Measurements from ENCODE around the gene TMEM205.
"Not testable (repeated sequence)": the region's sequence is repeated elsewhere in the genome, so short reads cannot be mapped to it uniquely, and the experiment has no call there.

TMEM205 gene

DNA sequence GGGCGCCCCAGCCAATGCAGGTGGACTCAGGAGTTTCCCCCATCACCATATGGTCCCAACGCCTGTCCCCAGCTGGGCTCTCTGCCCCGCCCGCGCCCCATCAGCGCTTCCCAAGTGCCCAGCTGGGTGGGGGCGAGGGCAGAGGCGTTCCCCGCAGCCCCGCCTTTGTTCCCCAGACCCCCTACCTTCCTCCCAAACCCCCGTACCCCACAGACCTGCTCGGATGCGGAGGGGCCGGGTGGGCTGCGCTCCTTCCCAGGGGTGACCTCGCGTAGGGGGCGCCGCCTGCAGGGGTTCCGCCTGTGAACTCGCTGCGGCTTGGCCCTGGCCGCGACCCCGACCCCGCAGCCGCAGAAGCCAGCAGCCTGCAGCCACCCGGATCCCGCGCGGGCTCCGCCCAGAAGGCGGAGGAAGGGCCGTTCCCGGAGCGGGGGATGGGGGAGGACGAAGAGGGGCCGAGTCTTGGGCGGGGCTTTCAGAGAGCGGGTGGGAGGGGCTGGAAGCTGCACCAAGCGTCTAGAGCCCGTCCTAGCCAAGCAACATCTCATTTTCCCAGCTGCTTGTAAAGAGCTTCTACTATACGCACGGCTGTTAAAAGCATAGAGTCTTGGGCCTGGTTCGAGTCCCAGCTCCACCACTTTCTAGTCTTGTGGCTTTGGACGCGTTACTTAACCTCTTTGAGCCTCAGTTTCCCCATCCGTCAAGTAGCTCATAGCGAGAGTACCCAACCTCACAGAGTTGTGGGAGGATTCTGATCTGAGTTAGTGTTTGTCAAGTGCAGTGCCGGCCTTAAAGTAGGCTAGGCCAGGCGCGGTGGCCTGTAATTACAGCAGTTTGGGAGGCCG is 6.6 kb downstream of the TMEM205 start, which contains the start of gene RAB3D:
Gene RAB3D (minus strand): TSS at position 404 of the 845 bp plus-strand sequence. CDS start 2,258 bp downstream, outside the sequence.
- Mint-ChIP-seq H3K9me3 (no peaks in the 10 kb centered on the region), H3K27ac (no peak within 1 kb of the TSS), H3K4me3 (peak within 1 kb of the TSS; percentile 70), H3K36me3 (peaks cover 16% of the 10 kb centered on the region), H3K4me1 (peaks cover 30% of the 10 kb centered on the region), H3K27me3 (peaks cover 7% of the 10 kb centered on the region)
- DNase-seq: peak; percentile 88
- CTCF ChIA-PET: interaction anchor here (0.8 to 1.2 kb wide), 2 partner anchors 97 to 201 kb away, joined by 3 to 5 read pairs; no protein-coding TSS in a partner anchor

- H3K4me1 Mint-ChIP-seq: peaks cover 27% of the 10 kb centered on the region
- peaks cover 7% of the 10 kb centered on the region for H3K27me3 Mint-ChIP-seq
- no peak overlapping the region for H3K27ac Mint-ChIP-seq
- CTCF ChIA-PET: interaction anchor here (1.2 kb wide), 1 partner anchor 97 kb away, joined by 5 read pairs; no protein-coding TSS in a partner anchor
- peaks cover 18% of the 10 kb centered on the region for H3K36me3 Mint-ChIP-seq
- DNase-seq: no peak
- H3K4me3 Mint-ChIP-seq: peak overlapping the region; percentile 70
- H3K9me3 Mint-ChIP-seq: no peaks in the 10 kb centered on the region
Measured at GRCh38 chr19:11338569-11339253, 7.4 kb downstream of the TMEM205 start.

GRCh38 chr19:11338121-11338520 is 7.9 kb downstream of the TMEM205 start:
- Mint-ChIP-seq H3K27ac (no peak overlapping the region), H3K4me1 (peaks cover 27% of the 10 kb centered on the region), H3K27me3 (peaks cover 7% of the 10 kb centered on the region), H3K36me3 (peaks cover 18% of the 10 kb centered on the region), H3K4me3 (no peak overlapping the region), H3K9me3 (no peaks in the 10 kb centered on the region)
- CTCF ChIA-PET: interaction anchor here (1.0 kb wide), 1 partner anchor 43 kb away, joined by 3 read pairs; no protein-coding TSS in a partner anchor
- DNase-seq: no peak

GRCh38 chr19:11337080-11337479 is 9.0 kb downstream of the TMEM205 start:
- H3K27ac Mint-ChIP-seq: no peak overlapping the region
- H3K4me3 Mint-ChIP-seq: peak overlapping the region; percentile 7
- peaks cover 20% of the 10 kb centered on the region for H3K36me3 Mint-ChIP-seq
- H3K27me3 Mint-ChIP-seq: peaks cover 7% of the 10 kb centered on the region
- no peaks in the 10 kb centered on the region for H3K9me3 Mint-ChIP-seq
- CTCF ChIA-PET: interaction anchor here (1.0 kb wide), 1 partner anchor 44 kb away, joined by 3 read pairs; no protein-coding TSS in a partner anchor
- peaks cover 27% of the 10 kb centered on the region for H3K4me1 Mint-ChIP-seq
- DNase-seq: no peak

- no peaks in the 10 kb centered on the region for H3K9me3 Mint-ChIP-seq
- no peak for DNase-seq
- peaks cover 27% of the 10 kb centered on the region for H3K4me1 Mint-ChIP-seq
- no peak overlapping the region for H3K4me3 Mint-ChIP-seq
- no peak overlapping the region for H3K27ac Mint-ChIP-seq
- H3K27me3 Mint-ChIP-seq: peaks cover 7% of the 10 kb centered on the region
- H3K36me3 Mint-ChIP-seq: peaks cover 20% of the 10 kb centered on the region
- CTCF ChIA-PET: no interaction called here
Measured at GRCh38 chr19:11335449-11336146, 10.5 kb downstream of the TMEM205 start.

GRCh38 chr19:11333838-11334237 is 12.2 kb downstream of the TMEM205 start:
- not testable (repeated sequence) for H3K9me3 Mint-ChIP-seq, H3K4me3 Mint-ChIP-seq, H3K27ac Mint-ChIP-seq, DNase-seq, H3K27me3 Mint-ChIP-seq
- peaks cover 17% of the 10 kb centered on the region for H3K4me1 Mint-ChIP-seq
- H3K36me3 Mint-ChIP-seq: peaks cover 20% of the 10 kb centered on the region
- CTCF ChIA-PET: interaction anchor here (1.7 kb wide), 1 partner anchor 9 kb away, joined by 5 read pairs; no protein-coding TSS in a partner anchor

DNA sequence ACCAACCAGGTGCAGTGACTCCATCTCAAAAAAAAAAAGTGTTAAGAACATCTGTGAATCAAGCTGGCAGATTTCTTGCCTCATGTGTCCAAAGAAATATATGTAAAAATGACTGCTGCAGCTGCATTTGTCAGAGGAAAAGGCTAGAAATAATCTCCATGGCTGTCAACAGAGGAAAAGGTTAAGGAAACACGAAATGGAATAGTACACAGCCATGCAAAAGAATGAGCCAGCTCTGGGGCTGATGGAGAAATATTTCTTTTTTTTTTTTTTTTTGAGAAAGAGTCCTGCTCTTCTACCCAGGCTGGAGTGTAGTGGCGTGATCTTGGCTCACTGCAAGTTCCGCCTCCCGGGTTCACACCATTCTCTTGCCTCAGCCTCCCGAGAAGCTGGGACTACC is 13.2 kb downstream of the TMEM205 start:
- CTCF ChIA-PET: interaction anchor here (0.6 to 1.7 kb wide), 2 partner anchors 8 to 45 kb away, joined by 3 to 5 read pairs; no protein-coding TSS in a partner anchor
- no peak overlapping the region for H3K4me3 Mint-ChIP-seq
- H3K27ac Mint-ChIP-seq: no peak overlapping the region
- peaks cover 20% of the 10 kb centered on the region for H3K36me3 Mint-ChIP-seq
- H3K4me1 Mint-ChIP-seq: peaks cover 9% of the 10 kb centered on the region
- H3K9me3 Mint-ChIP-seq: no peaks in the 10 kb centered on the region
- DNase-seq: no peak
- no peaks in the 10 kb centered on the region for H3K27me3 Mint-ChIP-seq

DNA sequence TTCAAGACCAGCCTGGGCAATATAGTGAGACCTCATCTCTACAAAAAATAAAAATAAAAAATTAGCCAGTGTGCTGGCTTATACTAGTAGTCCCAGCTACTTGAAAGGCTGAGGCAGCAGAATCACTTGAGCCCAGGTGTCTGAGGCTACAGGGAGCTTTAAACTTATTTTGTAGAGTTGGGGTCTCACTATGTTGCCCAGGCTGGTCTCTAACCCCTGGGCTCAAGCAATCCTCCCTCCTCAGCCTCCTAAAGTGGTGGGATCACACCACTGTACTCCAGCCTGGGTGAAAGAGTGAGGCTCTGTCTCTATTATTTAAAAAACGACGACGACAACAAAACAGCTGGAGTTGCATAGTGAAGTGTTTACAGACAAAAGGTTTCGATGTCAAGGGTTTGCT is 14.6 kb downstream of the TMEM205 start:
- CTCF ChIA-PET: no interaction called here
- H3K27ac Mint-ChIP-seq: no peak overlapping the region
- H3K4me3 Mint-ChIP-seq: no peak overlapping the region
- H3K27me3 Mint-ChIP-seq: no peaks in the 10 kb centered on the region
- no peaks in the 10 kb centered on the region for H3K9me3 Mint-ChIP-seq
- DNase-seq: no peak
- no peaks in the 10 kb centered on the region for H3K4me1 Mint-ChIP-seq
- H3K36me3 Mint-ChIP-seq: peaks cover 17% of the 10 kb centered on the region

GRCh38 chr19:11330127-11330526 is 15.9 kb downstream of the TMEM205 start:
- H3K27ac Mint-ChIP-seq: no peak overlapping the region
- CTCF ChIA-PET: no interaction called here
- no peaks in the 10 kb centered on the region for H3K27me3 Mint-ChIP-seq
- H3K36me3 Mint-ChIP-seq: peaks cover 6% of the 10 kb centered on the region
- no peak for DNase-seq
- no peak overlapping the region for H3K4me3 Mint-ChIP-seq
- H3K4me1 Mint-ChIP-seq: peaks cover 3% of the 10 kb centered on the region
- H3K9me3 Mint-ChIP-seq: no peaks in the 10 kb centered on the region

DNA sequence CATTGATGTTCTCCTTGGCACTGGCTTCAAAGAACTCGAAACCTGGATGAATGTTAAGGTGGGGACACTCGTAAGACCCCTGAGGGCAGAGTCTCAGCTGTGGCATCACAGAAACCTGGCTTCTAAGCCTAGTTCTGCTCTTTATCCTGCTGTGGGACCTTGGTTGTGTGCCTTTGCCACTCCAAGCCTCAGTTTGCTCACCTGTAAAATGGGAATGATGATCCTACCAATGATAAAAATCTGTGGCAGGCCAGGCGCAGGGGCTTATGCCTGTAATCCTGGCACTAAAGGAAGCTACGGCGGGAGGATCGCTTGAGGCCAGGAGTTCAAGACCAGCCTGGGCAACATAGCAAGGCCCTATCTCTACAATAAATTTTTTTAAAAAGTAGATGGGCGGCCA is 20.5 kb downstream of the TMEM205 start:
- Mint-ChIP-seq H3K27ac (no peak overlapping the region), H3K36me3 (peaks cover 4% of the 10 kb centered on the region), H3K4me1 (peaks cover 31% of the 10 kb centered on the region), H3K4me3 (no peak overlapping the region), H3K9me3 (no peaks in the 10 kb centered on the region), H3K27me3 (peaks cover 12% of the 10 kb centered on the region)
- no peak for DNase-seq
- CTCF ChIA-PET: interaction anchor here (1.7 kb wide), 2 partner anchors 8 to 55 kb away, joined by 5 to 7 read pairs; no protein-coding TSS in a partner anchor

DNA sequence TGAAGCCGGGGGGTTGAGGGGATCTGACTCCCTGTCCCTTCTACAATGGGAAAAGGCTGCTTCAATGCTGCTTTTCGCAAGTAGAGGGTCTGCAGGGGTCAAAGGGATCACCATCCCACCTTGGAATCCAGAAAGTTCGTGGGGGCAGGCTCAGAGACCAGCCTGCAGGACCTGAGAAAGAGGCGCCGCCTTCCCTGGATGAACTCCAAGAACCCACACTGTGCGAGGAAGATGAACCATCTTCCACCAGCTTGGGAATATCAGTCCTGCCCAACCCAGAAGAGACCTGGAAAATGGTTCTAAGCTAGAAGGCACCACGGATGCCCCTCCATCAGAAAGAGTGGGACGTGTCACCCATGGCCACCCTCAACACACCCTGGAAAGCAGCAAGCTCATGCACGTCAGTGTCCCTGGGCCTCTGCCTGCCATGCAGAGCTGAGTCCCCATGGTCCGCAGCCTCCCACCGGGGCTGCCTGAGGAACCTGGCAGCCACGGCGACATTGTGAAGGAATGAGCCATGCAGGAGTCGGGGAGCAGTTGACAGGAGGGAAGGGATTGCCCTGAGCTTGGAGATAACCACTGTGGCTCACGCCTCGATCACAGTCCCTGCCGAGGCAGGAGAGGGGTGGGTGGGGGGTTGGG is 21.2 kb downstream of the TMEM205 start:
- H3K4me3 Mint-ChIP-seq: no peak overlapping the region
- peaks cover 16% of the 10 kb centered on the region for H3K27me3 Mint-ChIP-seq
- H3K27ac Mint-ChIP-seq: peak overlapping the region; percentile 90
- no peaks in the 10 kb centered on the region for H3K9me3 Mint-ChIP-seq
- peaks cover 31% of the 10 kb centered on the region for H3K4me1 Mint-ChIP-seq
- DNase-seq: no peak
- H3K36me3 Mint-ChIP-seq: peaks cover 4% of the 10 kb centered on the region
- CTCF ChIA-PET: interaction anchor here (1.7 kb wide), 2 partner anchors 8 to 56 kb away, joined by 5 to 7 read pairs; no protein-coding TSS in a partner anchor

DNA sequence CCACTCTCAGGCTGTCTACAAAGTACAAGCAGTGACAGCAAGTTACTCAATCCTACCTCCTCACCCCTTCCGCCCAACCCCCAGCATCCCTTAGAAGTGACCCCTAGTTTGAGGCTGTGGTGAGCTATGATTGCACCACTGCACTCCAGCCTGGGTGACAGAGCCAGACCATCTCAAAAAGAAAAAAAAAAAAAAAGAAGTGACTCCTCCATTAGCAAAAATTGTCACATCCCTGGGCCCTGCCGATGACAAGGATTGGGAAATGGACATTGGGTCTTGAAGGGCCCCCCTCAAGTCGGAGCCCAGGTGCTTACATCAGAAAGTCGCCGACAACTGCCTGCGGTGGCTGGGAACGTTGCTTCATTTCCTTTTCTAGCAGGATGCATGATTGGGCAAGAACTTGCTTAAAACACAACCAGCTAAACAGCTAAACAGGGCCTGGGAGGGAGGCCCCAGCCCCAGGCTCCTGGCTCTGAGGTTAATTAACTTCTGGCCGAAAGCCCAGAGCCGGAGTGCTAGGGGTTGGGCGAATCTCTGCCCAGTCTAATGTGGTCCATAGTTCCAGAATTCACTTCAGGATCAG is 21.9 kb downstream of the TMEM205 start:
- peak overlapping the region; percentile 90 for H3K27ac Mint-ChIP-seq
- peak overlapping the region; percentile 39 for H3K4me3 Mint-ChIP-seq
- H3K36me3 Mint-ChIP-seq: peaks cover 4% of the 10 kb centered on the region
- H3K4me1 Mint-ChIP-seq: peaks cover 31% of the 10 kb centered on the region
- peaks cover 23% of the 10 kb centered on the region for H3K27me3 Mint-ChIP-seq
- CTCF ChIA-PET: interaction anchor here (1.7 kb wide), 2 partner anchors 9 to 57 kb away, joined by 5 to 7 read pairs; no protein-coding TSS in a partner anchor
- no peaks in the 10 kb centered on the region for H3K9me3 Mint-ChIP-seq
- DNase-seq: peak; percentile 66

GRCh38 chr19:11323601-11324078 is 22.4 kb downstream of the TMEM205 start:
- no peak for DNase-seq
- Mint-ChIP-seq H3K27me3 (peaks cover 28% of the 10 kb centered on the region), H3K9me3 (no peaks in the 10 kb centered on the region), H3K4me1 (peaks cover 31% of the 10 kb centered on the region), H3K27ac (peak overlapping the region; percentile 90), H3K36me3 (peaks cover 4% of the 10 kb centered on the region), H3K4me3 (peak overlapping the region; percentile 39)
- CTCF ChIA-PET: interaction anchor here (1.6 to 1.7 kb wide), 2 partner anchors 9 to 57 kb away, joined by 4 to 5 read pairs; no protein-coding TSS in a partner anchor

All from activated naive CD4-positive, alpha-beta T cell treated with anti-CD3 and anti-CD28 coated beads, Interleukin-2, amount 10 ng/mL, durations not matched to agents 7 days and 5 days (primary cell).